IMR-90 (cell line): ENCODE measurements around the gene EXOC4.

Experiments used
- CHD1 ChIP-seq: IDR thresholded peaks from 2 replicates; pipeline ENCODE4 v1.6.1; 2012; ENCODE audit warnings: low read depth, low read length, improper control_type of control experiment
- CTCF ChIP-seq: conservative IDR thresholded peaks from 2 replicates; pipeline ENCODE4 v1.5.1; 2012; ENCODE audit warnings: mild to moderate bottlenecking, low read depth, low read length, improper control_type of control experiment
- FOS ChIP-seq: fragments of 150-350 bp; IDR thresholded peaks from 2 replicates; pipeline ENCODE4 v1.6.1; 2016; ENCODE audit warnings: low read depth, low read length
- POLR2A ChIP-seq: IDR thresholded peaks from 2 replicates; pipeline ENCODE4 v1.6.1; 2012; ENCODE audit warnings: mild to moderate bottlenecking, low read depth, low read length
- RFX5 ChIP-seq: IDR thresholded peaks from 2 replicates; pipeline ENCODE4 v1.8.0; 2012; ENCODE audit warnings: low read depth, mild to moderate bottlenecking, low read length, moderate library complexity

- no peak for TF ChIP-seq CHD1
- TF ChIP-seq RFX5, result no peak
- TF ChIP-seq CTCF, result no peak
- no peak for TF ChIP-seq POLR2A
- TF ChIP-seq FOS, result no peak
These were observed 157.1 kb downstream of the EXOC4 start for GRCh38 chr7:133409966-133410365.
